Skeletal muscle tissue (tissue), 4 donors: Measurements from ENCODE around the gene FILIP1. TPM values are rescaled to one million over a fixed set of nuclear protein-coding genes. Genes with fewer than 3 reads are reported as not detected.

Experiments used
- H3K27ac ChIP-seq: one replicate; pipeline ENCODE4 v1.7.0; 2013; ENCODE audit warnings: mild to moderate bottlenecking, low read depth, low read length, inconsistent platforms
- H3K27me3 ChIP-seq, 3 donors: one replicate each; pipeline ENCODE4 v1.7.0; 2013; ENCODE audit warnings: low read length in 3 of 3; ENCODE audit not compliant: control insufficient read depth in 3 of 3, insufficient read depth in 3 of 3
- H3K36me3 ChIP-seq, 3 donors: one replicate each; pipeline ENCODE4 v1.7.0; 2013; ENCODE audit warnings: low read length in 3 of 3; ENCODE audit not compliant: control insufficient read depth in 3 of 3, insufficient read depth in 3 of 3
- H3K4me1 ChIP-seq, 3 donors: one replicate each; pipeline ENCODE4 v1.7.0; 2013; ENCODE audit warnings: low read length in 3 of 3, mild to moderate bottlenecking in 3 of 3; ENCODE audit not compliant: control insufficient read depth in 3 of 3, insufficient read depth in 3 of 3
- H3K4me3 ChIP-seq, 3 donors: one replicate each; pipeline ENCODE4 v1.7.0; 2013; ENCODE audit warnings: low read length in 3 of 3
- H3K9ac ChIP-seq, 3 donors: one replicate each; pipeline ENCODE4 v1.7.0; 2013; ENCODE audit warnings: low read length in 3 of 3, mild to moderate bottlenecking in 3 of 3, moderate library complexity in 2 of 3, low read depth in 1 of 3
- H3K9me3 ChIP-seq, 3 donors: one replicate each; pipeline ENCODE4 v1.7.0; 2013; ENCODE audit warnings: low read length in 3 of 3; ENCODE audit not compliant: control insufficient read depth in 3 of 3
- total RNA-seq: library from RNA; depleted of rRNA; stranded (reverse); fragments of >200 nt; gene quantifications from one replicate; pipeline ENCODE4 v1.2.3, GENCODE V29; 2014
- donor health status: Osteomylitis.

FILIP1 gene
- total RNA-seq, 1 donor from 2014 or later, result 19.3 TPM

DNA sequence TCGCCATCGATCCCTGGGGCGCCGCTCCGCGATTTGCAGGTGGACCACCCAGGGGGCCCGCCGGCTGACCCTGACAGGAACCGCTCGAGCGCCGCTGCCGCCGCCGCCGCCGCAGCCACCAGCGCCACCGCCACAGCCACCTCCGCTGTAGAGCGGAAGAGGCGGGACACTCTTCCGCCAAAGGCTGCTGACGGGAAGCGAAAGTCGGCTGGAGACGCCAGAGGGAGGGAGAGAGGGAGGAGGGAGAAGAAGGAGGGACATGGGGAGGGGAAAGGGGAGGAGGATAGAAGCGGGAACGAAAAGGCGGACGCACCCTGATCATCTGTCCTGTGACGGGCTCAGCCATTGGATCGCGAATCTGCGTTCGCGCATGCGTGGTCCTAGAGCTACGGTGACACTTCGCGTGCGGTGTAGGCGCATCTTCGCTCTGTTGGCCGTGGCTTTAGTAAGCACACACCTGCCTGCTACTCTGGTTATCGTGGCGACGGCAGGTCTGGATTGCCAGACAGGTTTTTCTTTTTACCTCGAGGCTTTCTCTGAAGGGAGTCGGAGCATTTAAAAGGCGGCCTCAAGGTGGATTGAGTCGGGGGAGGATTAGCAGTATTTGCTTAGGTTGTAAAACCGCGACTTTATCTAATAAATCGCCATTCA is 208.8 kb downstream of the FILIP1 start, which contains the start of gene TMEM30A:
Gene TMEM30A (minus strand): TSS at position 161 of the 651 bp plus-strand sequence. CDS start 154 bp downstream, at position 7.
- Histone ChIP-seq H3K9ac (peak within 1 kb of the TSS; percentile 94 to 98 (median 96)), H3K4me3 (peak within 1 kb of the TSS; percentile 94 to 96 (median 96)), H3K4me1 (peaks cover 5 to 24% (median 15%) of the 10 kb centered on the region in 3 donors), H3K27me3 (no peaks in the 10 kb centered on the region), H3K9me3 (no peaks in the 10 kb centered on the region), H3K36me3 (peaks cover 0 to 5% (median 0%) of the 10 kb centered on the region in 3 donors), H3K27ac (peak within 1 kb of the TSS; percentile 88)

DNA sequence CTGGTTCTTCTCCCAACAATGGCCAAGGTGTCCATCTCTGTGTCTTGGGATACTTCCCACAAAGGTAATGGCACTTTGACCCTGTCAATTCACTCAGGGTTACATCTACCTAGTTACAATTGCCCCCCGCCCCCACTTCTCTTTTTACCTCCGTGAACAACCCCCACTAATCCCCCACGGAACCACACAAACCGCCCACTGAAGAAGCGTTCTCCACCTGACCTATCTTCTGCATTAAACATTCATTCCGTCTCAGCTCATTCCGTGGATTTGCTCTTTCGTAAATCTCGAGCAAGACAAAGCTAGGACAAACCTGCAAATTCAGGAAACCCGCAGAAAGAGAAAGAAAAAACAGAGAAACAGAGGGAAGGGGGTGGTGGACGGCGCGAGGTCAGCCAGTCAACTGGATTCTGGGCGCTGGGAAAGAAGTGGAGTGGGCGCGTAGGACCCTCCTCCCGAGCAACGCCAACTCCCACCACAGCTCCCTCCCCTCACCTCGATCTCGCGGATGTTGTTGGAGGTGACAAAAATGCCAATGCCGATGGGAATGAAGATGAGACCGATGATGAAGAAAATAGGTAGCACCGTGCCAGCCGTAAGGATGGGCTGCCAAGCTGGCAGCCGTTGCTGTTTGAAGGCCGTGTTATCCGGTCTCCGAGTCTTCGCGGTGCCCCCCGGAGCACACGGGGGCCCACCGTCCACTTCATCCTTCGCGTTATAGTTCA is 209.5 kb downstream of the FILIP1 start:
- Histone ChIP-seq H3K36me3 (peaks cover 0 to 5% (median 0%) of the 10 kb centered on the region in 3 donors), H3K27me3 (no peaks in the 10 kb centered on the region), H3K4me3 (peak overlapping the region; percentile 94 to 96 (median 96)), H3K9ac (peak overlapping the region; percentile 94 to 98 (median 96)), H3K4me1 (peaks cover 5 to 29% (median 15%) of the 10 kb centered on the region in 3 donors), H3K9me3 (no peaks in the 10 kb centered on the region), H3K27ac (peak overlapping the region; percentile 88)

DNA sequence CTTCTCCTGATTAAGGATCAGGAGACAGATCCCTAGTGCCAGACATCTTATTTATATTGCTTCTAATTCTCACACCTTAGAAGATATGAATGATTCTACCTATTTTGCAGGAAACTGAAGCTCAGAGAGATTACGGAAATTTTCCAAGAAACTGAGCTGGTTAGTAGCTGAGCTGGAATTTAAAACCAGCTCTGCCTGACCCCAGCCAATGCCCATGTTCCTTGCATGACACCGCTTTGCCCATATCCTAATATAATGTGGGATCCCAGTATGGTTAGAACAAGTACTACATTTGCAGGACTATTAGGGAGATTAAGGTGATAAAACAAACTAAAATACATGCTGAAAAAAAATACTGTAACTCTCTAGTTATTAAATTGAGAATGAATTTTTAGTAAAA is 210.9 kb downstream of the FILIP1 start:
- no peak overlapping the region for H3K27ac ChIP-seq
- no peaks in the 10 kb centered on the region for H3K27me3 ChIP-seq
- H3K36me3 ChIP-seq, result peaks cover 0 to 5% (median 0%) of the 10 kb centered on the region in 3 donors
- H3K9me3 ChIP-seq, result no peaks in the 10 kb centered on the region
- peak overlapping the region in 2 of 3 donors; percentile 22 to 96 for H3K4me3 ChIP-seq
- H3K9ac ChIP-seq, result peak overlapping the region in 2 of 3 donors; percentile 40 to 48
- peaks cover 5 to 35% (median 24%) of the 10 kb centered on the region in 3 donors for H3K4me1 ChIP-seq

DNA sequence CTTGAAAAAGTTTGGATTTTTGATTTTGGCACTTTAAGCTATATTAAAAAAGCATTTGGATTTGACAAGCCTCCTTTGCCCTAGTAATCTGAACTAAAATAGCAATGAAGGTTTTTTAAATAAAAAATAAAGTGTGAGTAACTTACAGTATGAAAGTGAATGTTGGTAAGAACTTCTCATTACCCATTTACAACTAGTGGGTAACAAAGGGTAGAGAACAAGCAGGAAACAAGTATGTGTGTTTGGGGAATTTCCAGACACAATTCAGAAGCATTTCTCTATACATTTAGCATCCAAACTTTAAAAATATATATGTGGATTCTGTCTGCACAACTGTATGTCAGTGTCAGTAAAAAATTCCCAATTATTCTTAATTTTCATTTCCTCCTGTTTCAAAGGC is 211.9 kb downstream of the FILIP1 start:
- no peaks in the 10 kb centered on the region for H3K9me3 ChIP-seq
- H3K36me3 ChIP-seq, result peaks cover 0 to 5% (median 0%) of the 10 kb centered on the region in 3 donors
- no peak overlapping the region for H3K27ac ChIP-seq
- no peak overlapping the region for H3K4me3 ChIP-seq
- H3K4me1 ChIP-seq, result peaks cover 5 to 35% (median 28%) of the 10 kb centered on the region in 3 donors
- peak overlapping the region in 1 of 3 donors; percentile 9 for H3K9ac ChIP-seq
- no peaks in the 10 kb centered on the region for H3K27me3 ChIP-seq

DNA sequence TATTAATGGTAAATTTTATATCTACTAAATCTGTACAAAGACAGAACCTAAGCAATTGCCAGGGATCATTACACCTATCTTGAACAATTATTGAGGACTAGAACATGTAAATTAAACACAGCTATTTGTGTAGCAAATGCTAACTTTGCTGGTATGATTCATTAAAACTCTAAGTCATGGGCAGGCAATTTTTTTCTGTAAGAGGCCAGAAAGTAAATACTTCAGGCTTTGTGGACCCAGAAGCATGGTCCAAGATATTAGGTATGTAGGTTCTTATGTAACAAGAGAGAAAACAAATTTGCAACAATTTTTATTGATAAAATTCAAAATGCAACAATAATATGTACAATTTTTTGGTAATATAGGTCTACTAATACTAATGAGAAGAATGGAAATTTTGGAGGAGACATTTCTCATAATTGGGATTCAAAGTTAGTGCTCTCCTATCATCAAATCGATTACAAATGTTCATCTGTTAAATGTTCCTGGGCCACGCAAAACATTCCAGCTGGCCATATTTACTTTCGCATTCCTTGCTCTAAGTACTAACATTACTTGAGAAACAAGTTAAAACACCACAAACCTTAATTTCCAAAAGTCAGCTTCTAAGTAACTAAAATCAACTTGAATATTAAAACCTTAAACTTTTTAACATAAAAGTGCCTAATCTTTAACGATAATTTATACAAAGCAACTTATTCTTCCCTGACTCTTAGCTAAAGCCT is 213.3 kb downstream of the FILIP1 start:
- Histone ChIP-seq H3K27me3 (no peaks in the 10 kb centered on the region), H3K27ac (no peak overlapping the region), H3K9me3 (no peaks in the 10 kb centered on the region), H3K4me1 (peaks cover 5 to 35% (median 26%) of the 10 kb centered on the region in 3 donors), H3K36me3 (peaks cover 0 to 5% (median 0%) of the 10 kb centered on the region in 3 donors), H3K9ac (no peak overlapping the region), H3K4me3 (no peak overlapping the region)

DNA sequence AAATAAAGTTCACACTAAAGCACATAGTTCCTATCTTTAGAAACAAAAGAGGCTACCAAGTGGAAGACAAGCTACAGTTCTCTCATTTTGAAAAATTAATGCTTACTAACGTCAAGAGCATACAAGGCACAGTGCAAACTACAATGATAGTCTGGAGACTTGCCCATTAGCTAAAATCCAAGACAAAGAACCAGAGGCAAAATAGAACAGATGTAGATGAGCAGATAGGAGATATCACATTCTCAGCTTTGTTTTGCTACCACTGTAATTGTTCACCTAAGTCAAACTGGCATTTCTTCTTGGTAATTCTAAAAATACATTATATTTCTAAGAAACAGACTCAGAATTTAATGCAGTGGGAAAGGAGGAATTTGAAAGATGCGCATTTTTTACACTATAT is 214.2 kb downstream of the FILIP1 start:
- H3K4me3 ChIP-seq, result peak overlapping the region in 1 of 3 donors; percentile 5
- H3K27ac ChIP-seq, result no peak overlapping the region
- H3K4me1 ChIP-seq, result peaks cover 5 to 35% (median 30%) of the 10 kb centered on the region in 3 donors
- no peaks in the 10 kb centered on the region for H3K9me3 ChIP-seq
- no peaks in the 10 kb centered on the region for H3K27me3 ChIP-seq
- peaks cover 0 to 4% (median 0%) of the 10 kb centered on the region in 3 donors for H3K36me3 ChIP-seq
- no peak overlapping the region for H3K9ac ChIP-seq

DNA sequence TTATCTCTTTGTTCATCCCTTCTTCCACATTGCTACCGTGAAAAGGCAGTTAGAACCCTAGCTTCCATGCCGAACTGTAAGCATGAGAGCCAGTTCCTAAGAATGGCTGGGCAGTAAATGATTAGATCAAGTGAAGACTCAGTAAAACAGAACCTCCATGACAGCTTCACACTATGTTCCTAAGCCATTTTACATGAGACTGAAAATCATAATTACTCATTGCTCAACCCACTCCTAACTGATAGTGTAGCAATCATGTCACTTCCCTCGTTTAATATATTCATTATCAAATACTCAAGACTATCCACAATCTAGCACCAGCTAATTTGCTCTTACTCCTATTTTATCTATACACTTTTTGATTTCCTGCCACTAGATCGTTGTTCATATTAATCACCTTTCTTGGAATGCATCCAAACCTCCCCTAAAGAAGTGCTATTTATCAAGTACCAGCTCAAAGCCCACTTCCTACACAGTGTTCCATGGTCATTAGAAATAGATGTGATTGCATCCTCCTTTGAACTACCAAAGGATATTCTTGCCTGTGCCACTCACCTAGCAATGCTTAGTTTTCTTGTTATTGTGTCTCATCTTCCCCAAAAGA is 215.0 kb downstream of the FILIP1 start:
- H3K9me3 ChIP-seq, result no peaks in the 10 kb centered on the region
- H3K4me3 ChIP-seq, result no peak overlapping the region
- H3K4me1 ChIP-seq, result peaks cover 5 to 33% (median 26%) of the 10 kb centered on the region in 3 donors
- H3K36me3 ChIP-seq, result no peaks in the 10 kb centered on the region
- no peaks in the 10 kb centered on the region for H3K27me3 ChIP-seq
- no peak overlapping the region for H3K27ac ChIP-seq
- H3K9ac ChIP-seq, result no peak overlapping the region

DNA sequence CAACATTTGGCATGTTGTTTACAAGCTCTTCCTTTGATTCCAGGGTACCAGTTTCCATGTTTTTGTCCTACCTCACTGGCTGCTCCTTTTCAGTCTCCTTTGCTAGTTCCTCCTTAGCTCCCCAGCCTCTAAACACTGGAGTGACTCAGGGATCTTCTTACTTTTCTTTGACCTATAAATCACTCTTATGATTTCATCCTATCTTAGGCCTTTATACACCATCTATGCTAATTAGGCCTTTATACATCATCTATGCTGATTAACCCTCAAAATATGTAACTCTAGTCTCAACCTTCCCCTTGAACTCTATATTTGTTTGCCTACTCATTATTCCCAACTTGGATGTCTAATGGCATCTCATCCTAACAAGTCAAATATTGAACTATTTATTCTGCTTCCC is 218.5 kb downstream of the FILIP1 start:
- no peak overlapping the region for H3K4me3 ChIP-seq
- H3K9ac ChIP-seq, result no peak overlapping the region
- peaks cover 0 to 30% (median 14%) of the 10 kb centered on the region in 3 donors for H3K4me1 ChIP-seq
- H3K9me3 ChIP-seq, result no peaks in the 10 kb centered on the region
- no peaks in the 10 kb centered on the region for H3K27me3 ChIP-seq
- peaks cover 0 to 5% (median 0%) of the 10 kb centered on the region in 3 donors for H3K36me3 ChIP-seq
- H3K27ac ChIP-seq, result no peak overlapping the region

DNA sequence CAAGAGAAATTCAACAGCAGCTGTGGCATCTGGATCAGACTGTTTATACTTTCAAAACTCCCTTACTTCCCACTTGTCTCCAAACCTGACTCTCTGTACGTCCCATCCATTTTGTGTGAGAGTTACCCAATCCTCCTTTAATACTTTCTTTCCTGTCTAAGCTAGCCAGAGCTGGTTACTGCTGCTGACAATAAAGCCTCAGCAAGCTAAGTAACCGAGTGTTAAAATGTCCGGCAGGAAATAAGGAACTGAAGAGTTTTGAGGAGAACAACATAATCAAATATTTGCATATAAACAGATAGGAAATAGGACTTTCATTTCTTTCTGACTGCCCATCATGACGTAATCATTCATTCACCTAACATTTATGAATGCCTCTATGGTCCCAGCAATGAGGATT is 220.6 kb downstream of the FILIP1 start:
- Histone ChIP-seq H3K4me1 (peaks cover 0 to 21% (median 6%) of the 10 kb centered on the region in 3 donors), H3K27ac (no peak overlapping the region), H3K36me3 (peaks cover 0 to 5% (median 0%) of the 10 kb centered on the region in 3 donors), H3K4me3 (no peak overlapping the region), H3K9me3 (no peaks in the 10 kb centered on the region), H3K27me3 (no peaks in the 10 kb centered on the region), H3K9ac (no peak overlapping the region)
